Hepatocyte (in vitro differentiated cells): ENCODE results near the gene CACNG4.

Experiments used
- CTCF ChIP-seq: fragments of 200-600 bp; sonication (generic); IDR thresholded peaks from 2 replicates; pipeline ENCODE4 v1.5.1; 2016; ENCODE audit warnings: antibody characterized with exemption, mild to moderate bottlenecking; ENCODE audit not compliant: poor library complexity
- EZH2 ChIP-seq: fragments of 200-600 bp; sonication (generic); IDR thresholded peaks from 2 replicates; pipeline ENCODE4 v1.6.1; 2016; ENCODE audit warnings: antibody characterized with exemption, mild to moderate bottlenecking, borderline replicate concordance
- EZH2phosphoT487 ChIP-seq: fragments of 200-600 bp; sonication (generic); IDR thresholded peaks from one replicate; pipeline ENCODE4 v1.6.1; 2018; ENCODE audit warnings: antibody characterized with exemption, mild to moderate bottlenecking, low read depth, moderate library complexity; ENCODE audit not compliant: unreplicated experiment, severe bottlenecking

GRCh38 chr17:66935717-66936116 is 28.8 kb upstream of the CACNG4 start:
- TF ChIP-seq CTCF (no peak), EZH2 (no peak), EZH2phosphoT487 (no peak)
